ENCODE measurements around the gene DSG3. TPM values are rescaled to one million over a fixed set of nuclear protein-coding genes. Genes with fewer than 3 reads are reported as not detected.

DSG3 gene
- total RNA-seq, 1 donor from 2014 or later, result 1.1 TPM

GRCh38 chr18:31440787-31441186, 6.8 kb upstream of the DSG3 start:
- Mint-ChIP-seq H3K4me1 (ENCODE audit: unreplicated experiment) (no peaks in the 10 kb centered on the region), H3K27ac (peak overlapping the region; percentile 16), H3K27me3 (no peaks in the 10 kb centered on the region), H3K36me3 (no peaks in the 10 kb centered on the region), H3K4me3 (no peak overlapping the region), H3K9me3 (no peaks in the 10 kb centered on the region)
- no peak for TF ChIP-seq CTCF (conservative IDR thresholded peaks at IDR 0.05)
- no peak for DNase-seq (ENCODE audit: extremely low spot score, unreplicated experiment)

- no peak overlapping the region for H3K4me3 Mint-ChIP-seq
- no peak overlapping the region for H3K27ac Mint-ChIP-seq
- H3K9me3 Mint-ChIP-seq, result no peaks in the 10 kb centered on the region
- H3K36me3 Mint-ChIP-seq, result no peaks in the 10 kb centered on the region
- no peak for TF ChIP-seq CTCF (conservative IDR thresholded peaks at IDR 0.05)
- DNase-seq (ENCODE audit: extremely low spot score, unreplicated experiment), result no peak
- no peaks in the 10 kb centered on the region for H3K4me1 Mint-ChIP-seq (ENCODE audit: unreplicated experiment)
- H3K27me3 Mint-ChIP-seq, result no peaks in the 10 kb centered on the region
Observed at GRCh38 chr18:31441493-31441892, 6.0 kb upstream of the DSG3 start.

GRCh38 chr18:31444142-31444541, 3.4 kb upstream of the DSG3 start:
- H3K4me3 Mint-ChIP-seq, result no peak overlapping the region
- no peak for TF ChIP-seq CTCF (conservative IDR thresholded peaks at IDR 0.05)
- no peaks in the 10 kb centered on the region for H3K27me3 Mint-ChIP-seq
- no peak for DNase-seq (ENCODE audit: extremely low spot score, unreplicated experiment)
- no peaks in the 10 kb centered on the region for H3K36me3 Mint-ChIP-seq
- no peak overlapping the region for H3K27ac Mint-ChIP-seq
- H3K9me3 Mint-ChIP-seq, result no peaks in the 10 kb centered on the region
- H3K4me1 Mint-ChIP-seq (ENCODE audit: unreplicated experiment), result no peaks in the 10 kb centered on the region

GRCh38 chr18:31445908-31446307, 1.6 kb upstream of the DSG3 start:
- H3K4me3 Mint-ChIP-seq, result no peak overlapping the region
- no peak for TF ChIP-seq CTCF (conservative IDR thresholded peaks at IDR 0.05)
- H3K27ac Mint-ChIP-seq, result no peak overlapping the region
- no peaks in the 10 kb centered on the region for H3K9me3 Mint-ChIP-seq
- no peak for DNase-seq (ENCODE audit: extremely low spot score, unreplicated experiment)
- no peaks in the 10 kb centered on the region for H3K27me3 Mint-ChIP-seq
- H3K36me3 Mint-ChIP-seq, result no peaks in the 10 kb centered on the region
- H3K4me1 Mint-ChIP-seq (ENCODE audit: unreplicated experiment), result no peaks in the 10 kb centered on the region

GRCh38 chr18:31446854-31447253, 687 bp upstream of the DSG3 start:
- DNase-seq (ENCODE audit: extremely low spot score, unreplicated experiment), result no peak
- Mint-ChIP-seq H3K36me3 (no peaks in the 10 kb centered on the region), H3K4me1 (ENCODE audit: unreplicated experiment) (no peaks in the 10 kb centered on the region), H3K9me3 (no peaks in the 10 kb centered on the region), H3K4me3 (no peak overlapping the region), H3K27me3 (no peaks in the 10 kb centered on the region), H3K27ac (no peak overlapping the region)
- no peak for TF ChIP-seq CTCF (conservative IDR thresholded peaks at IDR 0.05)

- Mint-ChIP-seq H3K36me3 (no peaks in the 10 kb centered on the region), H3K4me1 (ENCODE audit: unreplicated experiment) (no peaks in the 10 kb centered on the region), H3K27ac (no peak overlapping the region), H3K4me3 (no peak overlapping the region), H3K27me3 (no peaks in the 10 kb centered on the region), H3K9me3 (no peaks in the 10 kb centered on the region)
- no peak for DNase-seq (ENCODE audit: extremely low spot score, unreplicated experiment)
- TF ChIP-seq CTCF (conservative IDR thresholded peaks at IDR 0.05), result no peak
Observed at GRCh38 chr18:31450409-31450808, 2.9 kb downstream of the DSG3 start.
